Thyroid gland (tissue), 4 donors: ENCODE data around the gene TIAM2.

Experiments used
- POLR2A ChIP-seq, 2 donors: fragments of 450-650 bp; IDR thresholded peaks; one replicate each; pipeline ENCODE4 v1.6.1; 2017; ENCODE audit warnings: antibody characterized with exemption in 2 of 2, mild to moderate bottlenecking in 2 of 2, moderate library complexity in 1 of 2
- TF ChIP-seq, protein P1 (sequence below), 6 experiments: fragments of 200-600 bp in 3 of 6; fragments of 450-650 bp in 3 of 6; sonication (generic) in 3 of 6; IDR thresholded peaks; one replicate each; pipeline ENCODE4 v1.5.1; 2016 to 2019; ENCODE audit warnings: antibody characterized with exemption in 6 of 6, mild to moderate bottlenecking in 2 of 6, inconsistent platforms in 1 of 6, moderate library complexity in 1 of 6

DNA sequence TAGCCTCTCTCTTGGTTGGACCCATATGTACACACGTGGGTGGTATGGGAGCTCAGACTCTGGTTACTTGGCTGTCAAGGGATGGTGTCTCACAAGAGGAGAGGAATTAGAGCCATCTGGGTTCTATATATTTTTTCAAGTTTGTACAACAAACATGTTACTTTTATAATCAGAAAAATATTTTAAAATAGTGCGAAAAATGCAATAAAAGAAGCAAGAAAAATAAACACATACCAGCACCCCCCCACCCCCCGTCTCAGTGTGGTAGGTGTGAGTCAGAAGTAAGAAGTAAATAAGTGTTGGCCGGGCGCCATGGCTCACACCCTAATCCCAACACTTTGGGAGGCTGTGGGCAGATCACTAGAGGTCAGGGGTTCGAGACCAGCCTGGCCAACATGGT lies 2.1 kb upstream of the TIAM2 start:
- TF ChIP-seq, protein P1, sequence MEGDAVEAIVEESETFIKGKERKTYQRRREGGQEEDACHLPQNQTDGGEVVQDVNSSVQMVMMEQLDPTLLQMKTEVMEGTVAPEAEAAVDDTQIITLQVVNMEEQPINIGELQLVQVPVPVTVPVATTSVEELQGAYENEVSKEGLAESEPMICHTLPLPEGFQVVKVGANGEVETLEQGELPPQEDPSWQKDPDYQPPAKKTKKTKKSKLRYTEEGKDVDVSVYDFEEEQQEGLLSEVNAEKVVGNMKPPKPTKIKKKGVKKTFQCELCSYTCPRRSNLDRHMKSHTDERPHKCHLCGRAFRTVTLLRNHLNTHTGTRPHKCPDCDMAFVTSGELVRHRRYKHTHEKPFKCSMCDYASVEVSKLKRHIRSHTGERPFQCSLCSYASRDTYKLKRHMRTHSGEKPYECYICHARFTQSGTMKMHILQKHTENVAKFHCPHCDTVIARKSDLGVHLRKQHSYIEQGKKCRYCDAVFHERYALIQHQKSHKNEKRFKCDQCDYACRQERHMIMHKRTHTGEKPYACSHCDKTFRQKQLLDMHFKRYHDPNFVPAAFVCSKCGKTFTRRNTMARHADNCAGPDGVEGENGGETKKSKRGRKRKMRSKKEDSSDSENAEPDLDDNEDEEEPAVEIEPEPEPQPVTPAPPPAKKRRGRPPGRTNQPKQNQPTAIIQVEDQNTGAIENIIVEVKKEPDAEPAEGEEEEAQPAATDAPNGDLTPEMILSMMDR (IDR thresholded peaks at IDR 0.05) = no peak
- TF ChIP-seq POLR2A (IDR thresholded peaks at IDR 0.05) = no peak
